Panc1 (cell line): ENCODE results near the gene RXFP3. TPM values are rescaled to one million over a fixed set of nuclear protein-coding genes. Genes with fewer than 3 reads are reported as not detected.

Experiments used
- ATAC-seq: fragments of 200-7000 bp; cut with Tn5 transposase; 2 replicates; pipeline ENCODE4 v1.9.1; 2020; ENCODE audit warnings: mild to moderate bottlenecking, moderate library complexity
- BruUV-seq: library from RNA; stranded (reverse); fragments of 400-500 nt; replicated peaks from 2 replicates; lab custom pipeline; 2021; lab: Mats Ljungman, UMichigan
- CTCF ChIA-PET: fragments of 300-600 bp; sonication (Branson Sonifier 250); formaldehyde crosslinking; loops from one replicate; lab custom pipeline; 2022; ENCODE audit warnings: antibody characterized with exemption; lab: Charles Lee
- POLR2A ChIA-PET: fragments of 300-600 bp; sonication (Branson Sonifier 250); formaldehyde crosslinking; loops from one replicate; lab custom pipeline; 2022; ENCODE audit warnings: antibody characterized with exemption; lab: Charles Lee
- DNase-seq: peaks from one replicate; pipeline ENCODE4 v3.0.0-alpha.2; 2010; ENCODE audit warnings: low read depth, low spot score
- H3K27ac ChIP-seq: 2 replicates; pipeline ENCODE4 v1.5.1; 2011; ENCODE audit warnings: mild to moderate bottlenecking, low read length, inconsistent platforms
- H3K27me3 ChIP-seq: fragments of 200-500 bp; sonication (Bioruptor generic); 2 replicates; pipeline ENCODE4 v1.6.0; 2014; ENCODE audit warnings: low read length, inconsistent platforms; ENCODE audit not compliant: control insufficient read depth, insufficient read depth
- H3K36me3 ChIP-seq: fragments of 200-500 bp; sonication (Bioruptor generic); 2 replicates; pipeline ENCODE4 v1.5.1; 2014; ENCODE audit warnings: inconsistent platforms, mild to moderate bottlenecking, low read length, moderate library complexity; ENCODE audit not compliant: control insufficient read depth, insufficient read depth
- H3K4me1 ChIP-seq: 2 replicates; pipeline ENCODE4 v1.5.1; 2011; ENCODE audit warnings: inconsistent platforms, mild to moderate bottlenecking, low read length, moderate library complexity; ENCODE audit not compliant: control insufficient read depth, insufficient read depth
- H3K4me3 ChIP-seq, 2 experiments: 2 replicates each; pipeline ENCODE4 v1.5.1; 2011 to 2012; ENCODE audit warnings: low read depth in 2 of 2, low read length in 2 of 2, mild to moderate bottlenecking in 2 of 2, inconsistent platforms in 1 of 2, moderate library complexity in 1 of 2
- H3K9me3 ChIP-seq: fragments of 200-500 bp; sonication (Bioruptor generic); 2 replicates; pipeline ENCODE4 v1.5.1; 2014; ENCODE audit warnings: low read depth, mild to moderate bottlenecking, inconsistent platforms, low read length, moderate library complexity; ENCODE audit not compliant: control insufficient read depth, insufficient read depth
- CTCF ChIP-seq: fragments of 450-650 bp; IDR thresholded peaks from 2 replicates; pipeline ENCODE4 v1.5.1; 2017; ENCODE audit warnings: mild to moderate bottlenecking
- POLR2AphosphoS5 ChIP-seq: IDR thresholded peaks from 2 replicates; pipeline ENCODE4 v1.6.1; 2012; ENCODE audit warnings: mild to moderate bottlenecking, low read depth, low read length, moderate library complexity
- SIN3A ChIP-seq: IDR thresholded peaks from 2 replicates; pipeline ENCODE4 v1.6.1; 2012; ENCODE audit warnings: low read depth, mild to moderate bottlenecking, low read length, moderate library complexity, borderline replicate concordance; ENCODE audit not compliant: insufficient read depth
- TCF7L2 ChIP-seq: IDR thresholded peaks from 2 replicates; pipeline ENCODE4 v1.6.1; 2011; ENCODE audit warnings: mild to moderate bottlenecking, low read depth, low read length, inconsistent platforms
- in situ Hi-C: cut with HindIII; loops from 2 replicates; pipeline ENCODE4 v1.10.0; 2016; ENCODE audit warnings: low sequenced_read_pairs, low pct_unique_long_range_greater_than_20kb
- intact Hi-C: fragments of 100-400 bp; cut with micrococcal nuclease; formaldehyde crosslinking; loops from one replicate; pipeline ENCODE4 v1.10.0; 2022; ENCODE audit not compliant: unreplicated experiment
- total RNA-seq: library from RNA; stranded (reverse); gene quantifications from one replicate; pipeline ENCODE4 v1.2.1, GENCODE V29; 2021; ENCODE audit not compliant: unreplicated experiment
- TF ChIP-seq, protein P1 (sequence below), 2 experiments: IDR thresholded peaks; 2 replicates each; pipeline ENCODE4 v1.6.1; 2011 to 2012; ENCODE audit warnings: low read depth in 2 of 2, control low read depth in 1 of 2, low read length in 1 of 2, mild to moderate bottlenecking in 1 of 2, moderate library complexity in 1 of 2; ENCODE audit not compliant: insufficient read depth in 1 of 2

Gene RXFP3
- total RNA-seq, 1 experiment from 2014 or later: not detected

DNA sequence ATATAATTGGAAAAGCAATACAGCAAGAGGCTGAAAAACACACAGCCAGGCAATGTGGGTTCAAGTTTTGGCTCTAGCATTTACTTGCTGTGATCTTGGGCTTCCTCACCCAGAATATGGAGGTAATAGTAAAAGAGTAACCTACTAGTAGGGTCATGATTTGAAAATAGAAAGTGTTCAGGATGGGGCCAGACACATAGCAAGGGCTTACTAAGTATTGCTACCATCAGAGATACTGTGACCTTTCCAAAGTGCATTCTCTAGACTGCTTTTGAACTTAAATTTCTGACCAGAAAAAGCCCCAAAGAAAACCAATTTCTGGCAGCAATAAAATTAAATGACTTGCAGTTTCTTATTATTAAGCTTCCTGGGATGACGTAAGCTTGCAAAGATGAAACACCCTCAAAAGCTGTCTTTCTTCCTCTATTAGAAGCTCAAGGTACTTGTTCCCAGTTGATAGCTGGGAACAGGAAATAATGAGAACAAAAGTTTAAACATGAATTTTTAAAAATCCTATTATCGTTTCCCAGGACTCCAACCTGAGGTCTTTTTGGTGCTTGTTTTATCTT, 28.0 kb downstream of the RXFP3 start:
- DNase-seq (no peak), ATAC-seq (no peak)
- Histone ChIP-seq H3K9me3 (no peaks in the 10 kb centered on the region), H3K36me3 (no peaks in the 10 kb centered on the region), H3K4me3 (no peak overlapping the region), H3K4me1 (no peaks in the 10 kb centered on the region), H3K27me3 (peaks cover 6% of the 10 kb centered on the region), H3K27ac (no peak overlapping the region)
- no peak for TF ChIP-seq TCF7L2
- TF ChIP-seq CTCF: no peak
- no peak for TF ChIP-seq SIN3A
- TF ChIP-seq, protein P1, sequence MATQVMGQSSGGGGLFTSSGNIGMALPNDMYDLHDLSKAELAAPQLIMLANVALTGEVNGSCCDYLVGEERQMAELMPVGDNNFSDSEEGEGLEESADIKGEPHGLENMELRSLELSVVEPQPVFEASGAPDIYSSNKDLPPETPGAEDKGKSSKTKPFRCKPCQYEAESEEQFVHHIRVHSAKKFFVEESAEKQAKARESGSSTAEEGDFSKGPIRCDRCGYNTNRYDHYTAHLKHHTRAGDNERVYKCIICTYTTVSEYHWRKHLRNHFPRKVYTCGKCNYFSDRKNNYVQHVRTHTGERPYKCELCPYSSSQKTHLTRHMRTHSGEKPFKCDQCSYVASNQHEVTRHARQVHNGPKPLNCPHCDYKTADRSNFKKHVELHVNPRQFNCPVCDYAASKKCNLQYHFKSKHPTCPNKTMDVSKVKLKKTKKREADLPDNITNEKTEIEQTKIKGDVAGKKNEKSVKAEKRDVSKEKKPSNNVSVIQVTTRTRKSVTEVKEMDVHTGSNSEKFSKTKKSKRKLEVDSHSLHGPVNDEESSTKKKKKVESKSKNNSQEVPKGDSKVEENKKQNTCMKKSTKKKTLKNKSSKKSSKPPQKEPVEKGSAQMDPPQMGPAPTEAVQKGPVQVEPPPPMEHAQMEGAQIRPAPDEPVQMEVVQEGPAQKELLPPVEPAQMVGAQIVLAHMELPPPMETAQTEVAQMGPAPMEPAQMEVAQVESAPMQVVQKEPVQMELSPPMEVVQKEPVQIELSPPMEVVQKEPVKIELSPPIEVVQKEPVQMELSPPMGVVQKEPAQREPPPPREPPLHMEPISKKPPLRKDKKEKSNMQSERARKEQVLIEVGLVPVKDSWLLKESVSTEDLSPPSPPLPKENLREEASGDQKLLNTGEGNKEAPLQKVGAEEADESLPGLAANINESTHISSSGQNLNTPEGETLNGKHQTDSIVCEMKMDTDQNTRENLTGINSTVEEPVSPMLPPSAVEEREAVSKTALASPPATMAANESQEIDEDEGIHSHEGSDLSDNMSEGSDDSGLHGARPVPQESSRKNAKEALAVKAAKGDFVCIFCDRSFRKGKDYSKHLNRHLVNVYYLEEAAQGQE (IDR thresholded peaks at IDR 0.05; ENCODE audit: insufficient read depth in 1 of 2, low read depth in 2 of 2, low read length in 1 of 2): no peak
- TF ChIP-seq POLR2AphosphoS5: no peak
- ChIA-PET CTCF (no interaction called here), POLR2A (no interaction called here)
- in situ Hi-C loops (no loop called here), intact Hi-C loops (no loop called here)
- BruUV-seq: no TSS peak

GRCh38 chr5:33966805-33967204, 30.6 kb downstream of the RXFP3 start:
- ATAC-seq (no peak), DNase-seq (no peak)
- CTCF ChIA-PET: no interaction called here
- Histone ChIP-seq H3K4me3 (no peak overlapping the region), H3K27ac (no peak overlapping the region), H3K27me3 (peaks cover 6% of the 10 kb centered on the region; the same call in 1 of the 2 replicates), H3K36me3 (no peaks in the 10 kb centered on the region), H3K9me3 (no peaks in the 10 kb centered on the region), H3K4me1 (no peaks in the 10 kb centered on the region)
- in situ Hi-C loops: no loop called here
- TF ChIP-seq, protein P1 (IDR thresholded peaks at IDR 0.05; ENCODE audit: insufficient read depth in 1 of 2, low read depth in 2 of 2, low read length in 1 of 2): no peak
- TF ChIP-seq CTCF (no peak), SIN3A (no peak), POLR2AphosphoS5 (no peak), TCF7L2 (no peak)
- POLR2A ChIA-PET: no interaction called here
- BruUV-seq: no TSS peak
- intact Hi-C loops: no loop called here
